IMR-90 (cell line): ENCODE results near the gene GRPEL2. TPM values are rescaled to one million over a fixed set of nuclear protein-coding genes. Genes with fewer than 3 reads are reported as not detected.

Experiments
- ATAC-seq: fragments of 200-7000 bp; cut with Tn5 transposase; 2 replicates; pipeline ENCODE4 v1.9.1; 2020; ENCODE audit warnings: low read depth, mild to moderate bottlenecking, moderate library complexity
- BruUV-seq: library from RNA; stranded (reverse); fragments of 400-500 nt; replicated peaks from 2 replicates; lab custom pipeline; 2021; lab: Mats Ljungman, UMichigan
- CTCF ChIA-PET: fragments of 300-600 bp; formaldehyde crosslinking; extraction: SDS; loops from one replicate; lab custom pipeline; 2021; ENCODE audit warnings: antibody characterized with exemption; lab: Yijun Ruan, JAX
- POLR2A ChIA-PET: fragments of 300-600 bp; sonication (Branson Sonifier 250); formaldehyde crosslinking; loops from one replicate; lab custom pipeline; 2022; ENCODE audit warnings: antibody characterized with exemption; ENCODE audit not compliant: unreplicated experiment; lab: Charles Lee
- DNase-seq: peaks from one replicate; pipeline ENCODE4 v3.0.0; 2013
- H2AFZ ChIP-seq: replicated peaks from 2 replicates; pipeline ENCODE3; 2013; ENCODE audit warnings: low read length, mild to moderate bottlenecking; ENCODE audit not compliant: poor library complexity
- H2AK5ac ChIP-seq: 2 replicates; pipeline ENCODE4 v1.6.1; 2013; ENCODE audit warnings: low read depth, low read length, inconsistent platforms
- H2AK9ac ChIP-seq: replicated peaks from 2 replicates; pipeline ENCODE3; 2013; ENCODE audit warnings: mild to moderate bottlenecking, low read depth, low read length, moderate library complexity; ENCODE audit not compliant: poor library complexity
- H2BK120ac ChIP-seq: 2 replicates; pipeline ENCODE4 v1.6.1; 2013; ENCODE audit warnings: low read depth, low read length, inconsistent platforms
- H2BK15ac ChIP-seq: 3 replicates; pipeline ENCODE4 v1.6.1; 2013; ENCODE audit warnings: low read depth, low read length, inconsistent platforms
- H2BK20ac ChIP-seq: 2 replicates; pipeline ENCODE4 v1.6.1; 2013; ENCODE audit warnings: low read depth, mild to moderate bottlenecking, inconsistent platforms, low read length, moderate library complexity
- H2BK5ac ChIP-seq: 2 replicates; pipeline ENCODE4 v1.6.1; 2013; ENCODE audit warnings: mild to moderate bottlenecking, low read depth, low read length, inconsistent platforms; ENCODE audit not compliant: poor library complexity, severe bottlenecking
- H3K14ac ChIP-seq: replicated peaks from 2 replicates; pipeline ENCODE4 v1.6.1; 2013; ENCODE audit warnings: low read depth, low read length, inconsistent platforms
- H3K18ac ChIP-seq: 2 replicates; pipeline ENCODE4 v1.6.1; 2013; ENCODE audit warnings: low read depth, low read length, control low read depth
- H3K23ac ChIP-seq: 2 replicates; pipeline ENCODE4 v1.6.1; 2013; ENCODE audit warnings: low read depth, low read length, inconsistent platforms
- H3K27ac ChIP-seq: 2 replicates; pipeline ENCODE4 v1.5.1; 2013; ENCODE audit warnings: mild to moderate bottlenecking, control low read depth, low read length; ENCODE audit not compliant: insufficient read depth
- H3K27me3 ChIP-seq: 2 replicates; pipeline ENCODE4 v1.6.1; 2013; ENCODE audit warnings: low read length; ENCODE audit not compliant: control insufficient read depth, insufficient read depth
- H3K36me3 ChIP-seq: 2 replicates; pipeline ENCODE4 v1.6.1; 2013; ENCODE audit warnings: low read length, mixed read lengths; ENCODE audit not compliant: control insufficient read depth, insufficient read depth
- H3K4ac ChIP-seq: 2 replicates; pipeline ENCODE4 v1.6.1; 2013; ENCODE audit warnings: low read depth, low read length, inconsistent platforms
- H3K4me1 ChIP-seq: 2 replicates; pipeline ENCODE4 v1.6.1; 2013; ENCODE audit warnings: low read length, mixed read lengths; ENCODE audit not compliant: control insufficient read depth, insufficient read depth
- H3K4me2 ChIP-seq: 2 replicates; pipeline ENCODE4 v1.6.1; 2013; ENCODE audit warnings: low read depth, mild to moderate bottlenecking, control low read depth, low read length, moderate library complexity
- H3K4me3 ChIP-seq: 2 replicates; pipeline ENCODE4 v1.5.1; 2013; ENCODE audit warnings: low read depth, mild to moderate bottlenecking, control low read depth, low read length, moderate library complexity; ENCODE audit not compliant: insufficient read depth
- H3K56ac ChIP-seq: 2 replicates; pipeline ENCODE4 v1.6.1; 2013; ENCODE audit warnings: low read length, inconsistent platforms; ENCODE audit not compliant: insufficient read depth; ENCODE audit errors: extremely low read depth
- H3K79me1 ChIP-seq, 2 experiments: 2 replicates each; pipeline ENCODE4 v1.6.1; 2013; ENCODE audit warnings: low read length in 2 of 2, inconsistent platforms in 1 of 2, low read depth in 1 of 2
- H3K9ac ChIP-seq: 2 replicates; pipeline ENCODE4 v1.6.1; 2013; ENCODE audit warnings: low read depth, low read length, control low read depth
- H3K9me1 ChIP-seq: 2 replicates; pipeline ENCODE4 v1.6.1; 2013; ENCODE audit warnings: low read length, inconsistent platforms; ENCODE audit not compliant: insufficient read depth
- H3K9me3 ChIP-seq: 2 replicates; pipeline ENCODE4 v1.6.1; 2013; ENCODE audit warnings: low read length; ENCODE audit not compliant: control insufficient read depth, insufficient read depth
- H4K20me1 ChIP-seq: 2 replicates; pipeline ENCODE4 v1.6.1; 2013; ENCODE audit warnings: low read length, inconsistent platforms; ENCODE audit not compliant: insufficient read depth
- H4K5ac ChIP-seq: 2 replicates; pipeline ENCODE4 v1.6.1; 2013; ENCODE audit warnings: mild to moderate bottlenecking, low read depth, low read length, control low read depth
- H4K8ac ChIP-seq, 2 experiments: 2 replicates each; pipeline ENCODE4 v1.6.1; 2013; ENCODE audit warnings: low read depth in 2 of 2, low read length in 2 of 2, control low read depth in 1 of 2, inconsistent platforms in 1 of 2
- H4K91ac ChIP-seq: 2 replicates; pipeline ENCODE4 v1.6.1; 2013; ENCODE audit warnings: low read depth, low read length, inconsistent platforms; ENCODE audit not compliant: insufficient read depth
- CEBPB ChIP-seq: IDR thresholded peaks from 2 replicates; pipeline ENCODE4 v1.6.1; 2012; ENCODE audit warnings: low read depth, low read length, improper control_type of control experiment
- CHD1 ChIP-seq: IDR thresholded peaks from 2 replicates; pipeline ENCODE4 v1.6.1; 2012; ENCODE audit warnings: low read depth, low read length, improper control_type of control experiment
- FOS ChIP-seq: fragments of 150-350 bp; IDR thresholded peaks from 2 replicates; pipeline ENCODE4 v1.6.1; 2016; ENCODE audit warnings: low read depth, low read length
- MAFK ChIP-seq: IDR thresholded peaks from 2 replicates; pipeline ENCODE4 v1.6.1; 2012; ENCODE audit warnings: low read depth, low read length, improper control_type of control experiment
- MAZ ChIP-seq: IDR thresholded peaks from 2 replicates; pipeline ENCODE4 v1.6.1; 2012; ENCODE audit warnings: low read depth, mild to moderate bottlenecking, low read length, improper control_type of control experiment, moderate library complexity, borderline replicate concordance
- MXI1 ChIP-seq: IDR thresholded peaks from 2 replicates; pipeline ENCODE4 v1.6.1; 2012; ENCODE audit warnings: low read depth, mild to moderate bottlenecking, low read length, moderate library complexity, borderline replicate concordance
- NFE2L2 ChIP-seq: fragments of 150-350 bp; IDR thresholded peaks from 2 replicates; pipeline ENCODE4 v1.6.1; 2016; ENCODE audit warnings: low read depth, mild to moderate bottlenecking, low read length
- POLR2A ChIP-seq: IDR thresholded peaks from 2 replicates; pipeline ENCODE4 v1.6.1; 2012; ENCODE audit warnings: mild to moderate bottlenecking, low read depth, low read length
- RAD21 ChIP-seq: IDR thresholded peaks from 2 replicates; pipeline ENCODE4 v1.6.1; 2012; ENCODE audit warnings: low read length, improper control_type of control experiment
- RFX5 ChIP-seq: IDR thresholded peaks from 2 replicates; pipeline ENCODE4 v1.8.0; 2012; ENCODE audit warnings: low read depth, mild to moderate bottlenecking, low read length, moderate library complexity
- SMC3 ChIP-seq: fragments of 150-350 bp; IDR thresholded peaks from 2 replicates; pipeline ENCODE4 v1.6.1; 2016; ENCODE audit warnings: low read depth, mild to moderate bottlenecking, antibody characterized with exemption, low read length, moderate library complexity
- WGBS, 2 experiments: methylation state at CpG; one replicate each; pipeline versions ENCODE4 v1.1.5 to v1.1.7; 2013; ENCODE audit warnings: missing lambda C conversion rate in 2 of 2; ENCODE audit not compliant: insufficient read length in 1 of 2; ENCODE audit errors: extremely low coverage in 2 of 2; 5-methylcytosine and 5-hydroxymethylcytosine counted together
- dilution Hi-C: fragments of 300-500 bp; cut with HindIII; formaldehyde crosslinking; loops from one replicate; pipeline ENCODE4 v1.14.3; 2018; ENCODE audit warnings: low sequenced_read_pairs; ENCODE audit not compliant: unreplicated experiment
- in situ Hi-C: fragments of 300-500 bp; cut with MboI; formaldehyde crosslinking; loops from 3 replicates; pipeline ENCODE4 v1.14.3; 2019; ENCODE audit warnings: low sequenced_read_pairs, inconsistent platforms, mixed read lengths
- intact Hi-C: fragments of 100-400 bp; cut with micrococcal nuclease; formaldehyde crosslinking; loops from 2 replicates; pipeline ENCODE4 v1.10.0; 2022
- polyA plus RNA-seq, 3 experiments: library from polyadenylated mRNA; depleted of rRNA; stranded (reverse); fragments of >200 nt; gene quantifications; 2 replicates each; pipeline ENCODE4 v1.2.3, GENCODE V29; 2012; ENCODE audit warnings: low replicate concordance in 1 of 3
- total RNA-seq: library from RNA; depleted of rRNA; stranded (reverse); fragments of >200 nt; gene quantifications from 2 replicates; pipeline ENCODE4 v1.2.3, GENCODE V29; 2012
- TF ChIP-seq, protein P1 (sequence below): conservative IDR thresholded peaks from 2 replicates; pipeline ENCODE4 v1.5.1; 2012; ENCODE audit warnings: mild to moderate bottlenecking, low read depth, low read length, improper control_type of control experiment
- TF ChIP-seq, protein P2 (sequence below): fragments of 150-350 bp; IDR thresholded peaks from 2 replicates; pipeline ENCODE4 v1.6.1; 2017; ENCODE audit warnings: mild to moderate bottlenecking, antibody characterized with exemption, low read length, low read depth

GRPEL2 gene
- total and polyA plus RNA-seq, 2 of the 4 experiments (the other 2 are of a cell fraction), result 6.2 to 18.1 TPM

GRCh38 chr5:149356391-149356790 is 11.1 kb downstream of the GRPEL2 start:
- intact Hi-C loops, result no loop called here
- Histone ChIP-seq H3K36me3 (peaks cover 14% of the 10 kb centered on the region), H3K9ac (no peak overlapping the region), H3K27ac (no peak overlapping the region), H3K56ac (no peak overlapping the region), H2BK5ac (no peak overlapping the region), H3K4me2 (no peak overlapping the region), H4K91ac (no peak overlapping the region), H3K4me3 (no peak overlapping the region), H3K4ac (no peak overlapping the region), H4K5ac (no peak overlapping the region), H2BK20ac (no peak overlapping the region), H3K23ac (no peak overlapping the region), H2BK15ac (no peak overlapping the region), H2AFZ (no peak overlapping the region), H4K8ac (no peak overlapping the region), H2BK120ac (no peak overlapping the region), H3K14ac (no peak overlapping the region), H2AK9ac (no peak overlapping the region), H3K9me3 (no peaks in the 10 kb centered on the region), H3K79me1 (peaks cover 3 to 14% of the 10 kb centered on the region in 2 experiments; a peak in 2 of 4 replicates), H3K18ac (no peak overlapping the region), H2AK5ac (no peak overlapping the region), H4K20me1 (no peaks in the 10 kb centered on the region), H3K9me1 (peaks cover 3% of the 10 kb centered on the region), H3K27me3 (no peaks in the 10 kb centered on the region), H3K4me1 (no peaks in the 10 kb centered on the region)
- ATAC-seq (no peak), DNase-seq (no peak)
- 70% methylated on average over 2 of the region's 8 CpGs; no CpG with 5 or more reads in 1 of the 2 experiments for WGBS, 2 experiments
- no TSS peak for BruUV-seq
- ChIA-PET CTCF (interaction anchor here (0.7 to 1.5 kb wide), 2 partner anchors 15 to 416 kb away, joined by 5 to 6 read pairs; no protein-coding TSS in a partner anchor), POLR2A (no interaction called here)
- in situ Hi-C loops, result no loop called here
- dilution Hi-C loops, result no loop called here
- TF ChIP-seq POLR2A, result no peak
- TF ChIP-seq, protein P1, sequence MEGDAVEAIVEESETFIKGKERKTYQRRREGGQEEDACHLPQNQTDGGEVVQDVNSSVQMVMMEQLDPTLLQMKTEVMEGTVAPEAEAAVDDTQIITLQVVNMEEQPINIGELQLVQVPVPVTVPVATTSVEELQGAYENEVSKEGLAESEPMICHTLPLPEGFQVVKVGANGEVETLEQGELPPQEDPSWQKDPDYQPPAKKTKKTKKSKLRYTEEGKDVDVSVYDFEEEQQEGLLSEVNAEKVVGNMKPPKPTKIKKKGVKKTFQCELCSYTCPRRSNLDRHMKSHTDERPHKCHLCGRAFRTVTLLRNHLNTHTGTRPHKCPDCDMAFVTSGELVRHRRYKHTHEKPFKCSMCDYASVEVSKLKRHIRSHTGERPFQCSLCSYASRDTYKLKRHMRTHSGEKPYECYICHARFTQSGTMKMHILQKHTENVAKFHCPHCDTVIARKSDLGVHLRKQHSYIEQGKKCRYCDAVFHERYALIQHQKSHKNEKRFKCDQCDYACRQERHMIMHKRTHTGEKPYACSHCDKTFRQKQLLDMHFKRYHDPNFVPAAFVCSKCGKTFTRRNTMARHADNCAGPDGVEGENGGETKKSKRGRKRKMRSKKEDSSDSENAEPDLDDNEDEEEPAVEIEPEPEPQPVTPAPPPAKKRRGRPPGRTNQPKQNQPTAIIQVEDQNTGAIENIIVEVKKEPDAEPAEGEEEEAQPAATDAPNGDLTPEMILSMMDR, result no peak
- no peak for TF ChIP-seq CHD1
- no peak for TF ChIP-seq RFX5
- no peak for TF ChIP-seq RAD21
- no peak for TF ChIP-seq FOS
- TF ChIP-seq MXI1, result no peak
- TF ChIP-seq MAZ, result no peak
- TF ChIP-seq NFE2L2, result no peak
- TF ChIP-seq, protein P2, sequence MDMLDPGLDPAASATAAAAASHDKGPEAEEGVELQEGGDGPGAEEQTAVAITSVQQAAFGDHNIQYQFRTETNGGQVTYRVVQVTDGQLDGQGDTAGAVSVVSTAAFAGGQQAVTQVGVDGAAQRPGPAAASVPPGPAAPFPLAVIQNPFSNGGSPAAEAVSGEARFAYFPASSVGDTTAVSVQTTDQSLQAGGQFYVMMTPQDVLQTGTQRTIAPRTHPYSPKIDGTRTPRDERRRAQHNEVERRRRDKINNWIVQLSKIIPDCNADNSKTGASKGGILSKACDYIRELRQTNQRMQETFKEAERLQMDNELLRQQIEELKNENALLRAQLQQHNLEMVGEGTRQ, result no peak
- TF ChIP-seq CEBPB, result no peak
- no peak for TF ChIP-seq MAFK
- TF ChIP-seq SMC3, result no peak
